Sigmoid colon (tissue), 7 donors: ENCODE data around the gene SMIM35. TPM values are rescaled to one million over a fixed set of nuclear protein-coding genes. Genes with fewer than 3 reads are reported as not detected.

Experiments
- DNase-seq: peaks from one replicate; pipeline ENCODE4 v3.0.0-alpha.2; 2019
- H3K27ac ChIP-seq, 4 donors: fragments of 200-600 bp; sonication (generic); one replicate each; pipeline ENCODE4 v1.5.1; 2016 to 2019; ENCODE audit warnings: mild to moderate bottlenecking in 1 of 4
- H3K27me3 ChIP-seq, 3 donors: fragments of 200-600 bp; sonication (generic); one replicate each; pipeline ENCODE4 v1.5.1; 2019; ENCODE audit warnings: mild to moderate bottlenecking in 1 of 3
- H3K36me3 ChIP-seq, 4 donors: fragments of 200-600 bp; sonication (generic); one replicate each; pipeline ENCODE4 v1.5.1; 2016 to 2019
- H3K4me1 ChIP-seq, 4 donors: fragments of 200-600 bp; sonication (generic); one replicate each; pipeline ENCODE4 v1.5.1; 2017 to 2019
- H3K4me3 ChIP-seq, 4 donors: fragments of 200-600 bp; sonication (generic); one replicate each; pipeline ENCODE4 v1.5.1; 2017 to 2019; ENCODE audit warnings: mild to moderate bottlenecking in 2 of 4, moderate library complexity in 1 of 4
- H3K9me3 ChIP-seq, 4 donors: fragments of 200-600 bp in 3 of 4; sonication (generic) in 3 of 4; one replicate each; pipeline versions ENCODE4 v1.5.1 to v1.6.1; 2013 to 2019
- CTCF ChIP-seq, 4 experiments: fragments of 450-650 bp in 3 of 4; fragments of 200-600 bp in 1 of 4; IDR thresholded peaks; one replicate each; pipeline ENCODE4 v1.5.1; 2016 to 2019; ENCODE audit warnings: antibody characterized with exemption in 4 of 4, mild to moderate bottlenecking in 3 of 4, moderate library complexity in 2 of 4
- EP300 ChIP-seq, 4 donors: sonication (generic); formaldehyde crosslinking; IDR thresholded peaks; one replicate each; pipeline ENCODE4 v1.6.1; 2017; ENCODE audit warnings: antibody characterized with exemption in 4 of 4
- POLR2A ChIP-seq, 2 donors: fragments of 450-650 bp; IDR thresholded peaks; one replicate each; pipeline ENCODE4 v1.6.1; 2016; ENCODE audit warnings: antibody characterized with exemption in 2 of 2, mild to moderate bottlenecking in 2 of 2, moderate library complexity in 2 of 2
- POLR2AphosphoS5 ChIP-seq, 4 donors: sonication (generic); formaldehyde crosslinking; IDR thresholded peaks; one replicate each; pipeline ENCODE4 v1.6.1; 2017; ENCODE audit warnings: antibody characterized with exemption in 4 of 4
- WGBS, 2 donors: extraction: QIAGEN DNeasy Blood & Tissue Kit; methylation state at CpG; one replicate each; pipeline ENCODE4 v1.1.7; 2013; 5-methylcytosine and 5-hydroxymethylcytosine counted together
- intact Hi-C: fragments of 100-400 bp; cut with DNase I; formaldehyde crosslinking; loops from one replicate; pipeline ENCODE4 v1.15.1; 2023
- polyA plus RNA-seq, 3 donors: library from polyadenylated mRNA; stranded (reverse); fragments of 200-250 nt; gene quantifications; one replicate each; pipeline ENCODE4 v1.2.3, GENCODE V29; 2013
- total RNA-seq, 4 donors: library from RNA; depleted of rRNA; stranded (reverse); fragments of >200 nt; gene quantifications; one replicate each; pipeline ENCODE4 v1.1.0, GENCODE V29; 2016
- donor health status: healthy with polysubstance abuse.
- donor health status: Bipolar disorder and iron deficiency.
- donor health status: healthy.

The SMIM35 gene
- total and polyA plus RNA-seq, 7 donors, result 0.28 TPM; not detected in 6

GRCh38 chr11:118126082-118126838 lies 39.5 kb upstream of the SMIM35 start:
- no peak overlapping the region for H3K4me3 ChIP-seq
- WGBS, 2 donors, result 86 to 88% methylated on average over 7 of the region's 7 CpGs
- TF ChIP-seq POLR2AphosphoS5 (IDR thresholded peaks at IDR 0.05), result no peak
- no peak for TF ChIP-seq EP300 (IDR thresholded peaks at IDR 0.05)
- no peak for TF ChIP-seq CTCF (IDR thresholded peaks at IDR 0.05)
- no peak for TF ChIP-seq POLR2A (IDR thresholded peaks at IDR 0.05)
- H3K27ac ChIP-seq, result no peak overlapping the region
- H3K27me3 ChIP-seq, result no peaks in the 10 kb centered on the region
- no peaks in the 10 kb centered on the region for H3K36me3 ChIP-seq
- no peaks in the 10 kb centered on the region for H3K9me3 ChIP-seq
- no peak for DNase-seq
- intact Hi-C loops, result no loop called here
- H3K4me1 ChIP-seq, result no peaks in the 10 kb centered on the region

- no peaks in the 10 kb centered on the region for H3K4me1 ChIP-seq
- H3K36me3 ChIP-seq, result no peaks in the 10 kb centered on the region
- H3K9me3 ChIP-seq, result no peaks in the 10 kb centered on the region
- no peak overlapping the region for H3K4me3 ChIP-seq
- no peak for TF ChIP-seq POLR2A (IDR thresholded peaks at IDR 0.05)
- TF ChIP-seq CTCF (IDR thresholded peaks at IDR 0.05), result no peak
- TF ChIP-seq POLR2AphosphoS5 (IDR thresholded peaks at IDR 0.05), result no peak
- no peak for TF ChIP-seq EP300 (IDR thresholded peaks at IDR 0.05)
- intact Hi-C loops, result no loop called here
- 82 to 93% methylated on average over 8 of the region's 8 CpGs for WGBS, 2 donors
- H3K27me3 ChIP-seq, result no peaks in the 10 kb centered on the region
- no peak for DNase-seq
- H3K27ac ChIP-seq, result no peak overlapping the region
These were observed 38.3 kb upstream of the SMIM35 start for GRCh38 chr11:118124929-118125535.

- intact Hi-C loops, result no loop called here
- 90 to 98% methylated on average over 1 of the region's 1 CpG for WGBS, 2 donors
These were observed 34.0 kb upstream of the SMIM35 start for GRCh38 chr11:118120793-118121192.

GRCh38 chr11:118117790-118118601 lies 31.2 kb upstream of the SMIM35 start:
- 66 to 93% methylated on average over 9 of the region's 9 CpGs for WGBS, 2 donors
- no peaks in the 10 kb centered on the region for H3K4me1 ChIP-seq
- H3K27ac ChIP-seq, result no peak overlapping the region
- intact Hi-C loops, result no loop called here
- TF ChIP-seq POLR2AphosphoS5 (IDR thresholded peaks at IDR 0.05) (no peak), EP300 (IDR thresholded peaks at IDR 0.05) (no peak), CTCF (IDR thresholded peaks at IDR 0.05) (no peak), POLR2A (IDR thresholded peaks at IDR 0.05) (no peak)
- no peaks in the 10 kb centered on the region for H3K9me3 ChIP-seq
- H3K36me3 ChIP-seq, result no peaks in the 10 kb centered on the region
- H3K27me3 ChIP-seq, result no peaks in the 10 kb centered on the region
- no peak overlapping the region for H3K4me3 ChIP-seq
- DNase-seq, result no peak

More at GRCh38 chr11:118120793-118121192, 34.0 kb upstream of the SMIM35 start:
- no peaks in the 10 kb centered on the region for H3K9me3 ChIP-seq
- no peak overlapping the region for H3K4me3 ChIP-seq
- H3K27ac ChIP-seq, result no peak overlapping the region
- no peak for DNase-seq
- no peaks in the 10 kb centered on the region for H3K4me1 ChIP-seq
- H3K27me3 ChIP-seq, result no peaks in the 10 kb centered on the region
- TF ChIP-seq CTCF (IDR thresholded peaks at IDR 0.05) (no peak), POLR2A (IDR thresholded peaks at IDR 0.05) (no peak), EP300 (IDR thresholded peaks at IDR 0.05) (no peak), POLR2AphosphoS5 (IDR thresholded peaks at IDR 0.05) (no peak)
- H3K36me3 ChIP-seq, result no peaks in the 10 kb centered on the region
